K562 (cell line): Measurements from ENCODE around the gene LMF2.

Experiments
- CTCF ChIP-seq, 3 experiments: IDR thresholded peaks in 2 of 3; conservative IDR thresholded peaks in 1 of 3; 2 replicates each; pipeline ENCODE4 v1.5.1; 2011 to 2012; ENCODE audit warnings: low read length in 3 of 3, mild to moderate bottlenecking in 3 of 3, control low read depth in 2 of 3, improper control_type of control experiment in 1 of 3, inconsistent platforms in 1 of 3, low read depth in 1 of 3, mixed read lengths in 1 of 3, moderate library complexity in 1 of 3; ENCODE audit not compliant: insufficient read depth in 2 of 3
- NCOA1 ChIP-seq: fragments of 450-650 bp; IDR thresholded peaks from 2 replicates; pipeline ENCODE4 v1.6.1; 2016; ENCODE audit warnings: low read depth
- POLR2AphosphoS5 ChIP-seq: IDR thresholded peaks from 2 replicates; pipeline ENCODE4 v1.6.1; 2011; ENCODE audit warnings: mild to moderate bottlenecking, low read depth, low read length, moderate library complexity; ENCODE audit not compliant: control insufficient read depth, insufficient read depth
- SP1 ChIP-seq: sonication (generic); formaldehyde crosslinking; IDR thresholded peaks from 2 replicates; pipeline ENCODE4 v1.8.1; 2022; ENCODE audit warnings: mild to moderate bottlenecking, missing genetic modification reagents
- TAF15 ChIP-seq: fragments of 200-400 bp; formaldehyde crosslinking; IDR thresholded peaks from 2 replicates; pipeline ENCODE4 v1.6.1; 2017; ENCODE audit warnings: mild to moderate bottlenecking, low read depth, low read length, moderate library complexity
- TBL1XR1 ChIP-seq, 2 experiments: IDR thresholded peaks; 2 replicates each; pipeline ENCODE4 v1.6.1; 2012; ENCODE audit warnings: improper control_type of control experiment in 2 of 2, low read length in 2 of 2, mild to moderate bottlenecking in 1 of 2
- TCF7L2 ChIP-seq: fragments of 150-350 bp; IDR thresholded peaks from 2 replicates; pipeline ENCODE4 v1.6.1; 2016; ENCODE audit warnings: low read depth, mild to moderate bottlenecking, low read length, moderate library complexity
- ZNF23 ChIP-seq: fragments of 250-450 bp; sonication (Bioruptor Pico); IDR thresholded peaks from 2 replicates; pipeline ENCODE4 v1.4.0; 2020; ENCODE audit warnings: mild to moderate bottlenecking
- TF ChIP-seq, protein P1 (sequence below): sonication (generic); formaldehyde crosslinking; IDR thresholded peaks from 2 replicates; pipeline ENCODE4 v1.8.0; 2022; ENCODE audit warnings: mild to moderate bottlenecking, missing genetic modification reagents

DNA sequence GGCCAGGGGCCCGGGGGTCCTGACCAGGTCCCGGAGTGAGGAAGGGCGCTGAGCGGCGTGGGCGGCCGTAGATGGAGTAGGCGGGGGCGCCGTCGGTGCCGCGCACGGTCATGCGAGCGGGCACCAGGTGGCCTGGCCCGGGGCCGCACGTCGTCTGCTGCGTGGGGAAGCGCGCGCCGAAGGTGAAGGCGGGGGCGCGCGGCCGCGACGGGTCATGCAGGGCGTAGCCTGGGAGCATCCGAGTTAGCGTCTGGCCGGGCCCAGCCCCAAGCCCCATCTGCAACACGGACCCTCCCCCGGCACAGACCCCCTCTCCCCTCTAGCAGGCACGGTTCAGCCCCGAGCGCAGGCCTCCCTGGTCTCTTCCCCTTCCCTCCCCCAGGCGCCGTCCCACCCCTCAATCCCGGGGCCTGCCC, 24.1 kb upstream of the LMF2 start:
- TF ChIP-seq TBL1XR1 (IDR thresholded peaks at IDR 0.05; ENCODE audit: low read length in 2 of 2) (no peak), CTCF (IDR thresholded peaks at IDR 0.05 in 2 of 3, conservative IDR thresholded peaks at IDR 0.05 in 1 of 3; ENCODE audit: insufficient read depth in 2 of 3, low read depth in 1 of 3, low read length in 3 of 3) (no peak), TAF15 (no peak), POLR2AphosphoS5 (no peak), ZNF23 (CRISPR knock-in tag) (no peak), NCOA1 (no peak), TCF7L2 (no peak), SP1 (CRISPR knock-in tag) (no peak)
- TF ChIP-seq, protein P1, sequence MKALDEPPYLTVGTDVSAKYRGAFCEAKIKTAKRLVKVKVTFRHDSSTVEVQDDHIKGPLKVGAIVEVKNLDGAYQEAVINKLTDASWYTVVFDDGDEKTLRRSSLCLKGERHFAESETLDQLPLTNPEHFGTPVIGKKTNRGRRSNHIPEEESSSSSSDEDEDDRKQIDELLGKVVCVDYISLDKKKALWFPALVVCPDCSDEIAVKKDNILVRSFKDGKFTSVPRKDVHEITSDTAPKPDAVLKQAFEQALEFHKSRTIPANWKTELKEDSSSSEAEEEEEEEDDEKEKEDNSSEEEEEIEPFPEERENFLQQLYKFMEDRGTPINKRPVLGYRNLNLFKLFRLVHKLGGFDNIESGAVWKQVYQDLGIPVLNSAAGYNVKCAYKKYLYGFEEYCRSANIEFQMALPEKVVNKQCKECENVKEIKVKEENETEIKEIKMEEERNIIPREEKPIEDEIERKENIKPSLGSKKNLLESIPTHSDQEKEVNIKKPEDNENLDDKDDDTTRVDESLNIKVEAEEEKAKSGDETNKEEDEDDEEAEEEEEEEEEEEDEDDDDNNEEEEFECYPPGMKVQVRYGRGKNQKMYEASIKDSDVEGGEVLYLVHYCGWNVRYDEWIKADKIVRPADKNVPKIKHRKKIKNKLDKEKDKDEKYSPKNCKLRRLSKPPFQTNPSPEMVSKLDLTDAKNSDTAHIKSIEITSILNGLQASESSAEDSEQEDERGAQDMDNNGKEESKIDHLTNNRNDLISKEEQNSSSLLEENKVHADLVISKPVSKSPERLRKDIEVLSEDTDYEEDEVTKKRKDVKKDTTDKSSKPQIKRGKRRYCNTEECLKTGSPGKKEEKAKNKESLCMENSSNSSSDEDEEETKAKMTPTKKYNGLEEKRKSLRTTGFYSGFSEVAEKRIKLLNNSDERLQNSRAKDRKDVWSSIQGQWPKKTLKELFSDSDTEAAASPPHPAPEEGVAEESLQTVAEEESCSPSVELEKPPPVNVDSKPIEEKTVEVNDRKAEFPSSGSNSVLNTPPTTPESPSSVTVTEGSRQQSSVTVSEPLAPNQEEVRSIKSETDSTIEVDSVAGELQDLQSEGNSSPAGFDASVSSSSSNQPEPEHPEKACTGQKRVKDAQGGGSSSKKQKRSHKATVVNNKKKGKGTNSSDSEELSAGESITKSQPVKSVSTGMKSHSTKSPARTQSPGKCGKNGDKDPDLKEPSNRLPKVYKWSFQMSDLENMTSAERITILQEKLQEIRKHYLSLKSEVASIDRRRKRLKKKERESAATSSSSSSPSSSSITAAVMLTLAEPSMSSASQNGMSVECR (CRISPR knock-in tag): no peak
